IMR-90 (cell line): Measurements from ENCODE around the gene CLNK. TPM values are rescaled to one million over a fixed set of nuclear protein-coding genes. Genes with fewer than 3 reads are reported as not detected.

Experiments
- ATAC-seq: fragments of 200-7000 bp; cut with Tn5 transposase; 2 replicates; pipeline ENCODE4 v1.9.1; 2020; ENCODE audit warnings: low read depth, mild to moderate bottlenecking, moderate library complexity
- BruUV-seq: library from RNA; stranded (reverse); fragments of 400-500 nt; replicated peaks from 2 replicates; lab custom pipeline; 2021; lab: Mats Ljungman, UMichigan
- CTCF ChIA-PET: fragments of 300-600 bp; formaldehyde crosslinking; extraction: SDS; loops from one replicate; lab custom pipeline; 2021; ENCODE audit warnings: antibody characterized with exemption; lab: Yijun Ruan, JAX
- POLR2A ChIA-PET: fragments of 300-600 bp; sonication (Branson Sonifier 250); formaldehyde crosslinking; loops from one replicate; lab custom pipeline; 2022; ENCODE audit warnings: antibody characterized with exemption; ENCODE audit not compliant: unreplicated experiment; lab: Charles Lee
- DNase-seq: peaks from one replicate; pipeline ENCODE4 v3.0.0; 2013
- H2AFZ ChIP-seq: replicated peaks from 2 replicates; pipeline ENCODE3; 2013; ENCODE audit warnings: low read length, mild to moderate bottlenecking; ENCODE audit not compliant: poor library complexity
- H2AK5ac ChIP-seq: 2 replicates; pipeline ENCODE4 v1.6.1; 2013; ENCODE audit warnings: low read depth, low read length, inconsistent platforms
- H2AK9ac ChIP-seq: replicated peaks from 2 replicates; pipeline ENCODE3; 2013; ENCODE audit warnings: mild to moderate bottlenecking, low read depth, low read length, moderate library complexity; ENCODE audit not compliant: poor library complexity
- H2BK120ac ChIP-seq: 2 replicates; pipeline ENCODE4 v1.6.1; 2013; ENCODE audit warnings: low read depth, low read length, inconsistent platforms
- H2BK15ac ChIP-seq: 3 replicates; pipeline ENCODE4 v1.6.1; 2013; ENCODE audit warnings: low read depth, low read length, inconsistent platforms
- H2BK20ac ChIP-seq: 2 replicates; pipeline ENCODE4 v1.6.1; 2013; ENCODE audit warnings: low read depth, mild to moderate bottlenecking, inconsistent platforms, low read length, moderate library complexity
- H2BK5ac ChIP-seq: 2 replicates; pipeline ENCODE4 v1.6.1; 2013; ENCODE audit warnings: mild to moderate bottlenecking, low read depth, low read length, inconsistent platforms; ENCODE audit not compliant: poor library complexity, severe bottlenecking
- H3K14ac ChIP-seq: replicated peaks from 2 replicates; pipeline ENCODE4 v1.6.1; 2013; ENCODE audit warnings: low read depth, low read length, inconsistent platforms
- H3K18ac ChIP-seq: 2 replicates; pipeline ENCODE4 v1.6.1; 2013; ENCODE audit warnings: low read depth, low read length, control low read depth
- H3K23ac ChIP-seq: 2 replicates; pipeline ENCODE4 v1.6.1; 2013; ENCODE audit warnings: low read depth, low read length, inconsistent platforms
- H3K27ac ChIP-seq: 2 replicates; pipeline ENCODE4 v1.5.1; 2013; ENCODE audit warnings: mild to moderate bottlenecking, control low read depth, low read length; ENCODE audit not compliant: insufficient read depth
- H3K27me3 ChIP-seq: 2 replicates; pipeline ENCODE4 v1.6.1; 2013; ENCODE audit warnings: low read length; ENCODE audit not compliant: control insufficient read depth, insufficient read depth
- H3K36me3 ChIP-seq: 2 replicates; pipeline ENCODE4 v1.6.1; 2013; ENCODE audit warnings: low read length, mixed read lengths; ENCODE audit not compliant: control insufficient read depth, insufficient read depth
- H3K4ac ChIP-seq: 2 replicates; pipeline ENCODE4 v1.6.1; 2013; ENCODE audit warnings: low read depth, low read length, inconsistent platforms
- H3K4me1 ChIP-seq: 2 replicates; pipeline ENCODE4 v1.6.1; 2013; ENCODE audit warnings: low read length, mixed read lengths; ENCODE audit not compliant: control insufficient read depth, insufficient read depth
- H3K4me2 ChIP-seq: 2 replicates; pipeline ENCODE4 v1.6.1; 2013; ENCODE audit warnings: low read depth, mild to moderate bottlenecking, control low read depth, low read length, moderate library complexity
- H3K4me3 ChIP-seq: 2 replicates; pipeline ENCODE4 v1.5.1; 2013; ENCODE audit warnings: low read depth, mild to moderate bottlenecking, control low read depth, low read length, moderate library complexity; ENCODE audit not compliant: insufficient read depth
- H3K56ac ChIP-seq: 2 replicates; pipeline ENCODE4 v1.6.1; 2013; ENCODE audit warnings: low read length, inconsistent platforms; ENCODE audit not compliant: insufficient read depth; ENCODE audit errors: extremely low read depth
- H3K79me1 ChIP-seq, 2 experiments: 2 replicates each; pipeline ENCODE4 v1.6.1; 2013; ENCODE audit warnings: low read length in 2 of 2, inconsistent platforms in 1 of 2, low read depth in 1 of 2
- H3K9ac ChIP-seq: 2 replicates; pipeline ENCODE4 v1.6.1; 2013; ENCODE audit warnings: low read depth, low read length, control low read depth
- H3K9me1 ChIP-seq: 2 replicates; pipeline ENCODE4 v1.6.1; 2013; ENCODE audit warnings: low read length, inconsistent platforms; ENCODE audit not compliant: insufficient read depth
- H3K9me3 ChIP-seq: 2 replicates; pipeline ENCODE4 v1.6.1; 2013; ENCODE audit warnings: low read length; ENCODE audit not compliant: control insufficient read depth, insufficient read depth
- H4K20me1 ChIP-seq: 2 replicates; pipeline ENCODE4 v1.6.1; 2013; ENCODE audit warnings: low read length, inconsistent platforms; ENCODE audit not compliant: insufficient read depth
- H4K5ac ChIP-seq: 2 replicates; pipeline ENCODE4 v1.6.1; 2013; ENCODE audit warnings: mild to moderate bottlenecking, low read depth, low read length, control low read depth
- H4K8ac ChIP-seq, 2 experiments: 2 replicates each; pipeline ENCODE4 v1.6.1; 2013; ENCODE audit warnings: low read depth in 2 of 2, low read length in 2 of 2, control low read depth in 1 of 2, inconsistent platforms in 1 of 2
- H4K91ac ChIP-seq: 2 replicates; pipeline ENCODE4 v1.6.1; 2013; ENCODE audit warnings: low read depth, low read length, inconsistent platforms; ENCODE audit not compliant: insufficient read depth
- BHLHE40 ChIP-seq: fragments of 150-350 bp; IDR thresholded peaks from 2 replicates; pipeline ENCODE4 v1.6.1; 2016; ENCODE audit warnings: mild to moderate bottlenecking, low read depth, low read length
- WGBS, 2 experiments: methylation state at CpG; one replicate each; pipeline versions ENCODE4 v1.1.5 to v1.1.7; 2013; ENCODE audit warnings: missing lambda C conversion rate in 2 of 2; ENCODE audit not compliant: insufficient read length in 1 of 2; ENCODE audit errors: extremely low coverage in 2 of 2; 5-methylcytosine and 5-hydroxymethylcytosine counted together
- dilution Hi-C: fragments of 300-500 bp; cut with HindIII; formaldehyde crosslinking; loops from one replicate; pipeline ENCODE4 v1.14.3; 2018; ENCODE audit warnings: low sequenced_read_pairs; ENCODE audit not compliant: unreplicated experiment
- in situ Hi-C: fragments of 300-500 bp; cut with MboI; formaldehyde crosslinking; loops from 3 replicates; pipeline ENCODE4 v1.14.3; 2019; ENCODE audit warnings: low sequenced_read_pairs, inconsistent platforms, mixed read lengths
- intact Hi-C: fragments of 100-400 bp; cut with micrococcal nuclease; formaldehyde crosslinking; loops from 2 replicates; pipeline ENCODE4 v1.10.0; 2022
- polyA plus RNA-seq, 3 experiments: library from polyadenylated mRNA; depleted of rRNA; stranded (reverse); fragments of >200 nt; gene quantifications; 2 replicates each; pipeline ENCODE4 v1.2.3, GENCODE V29; 2012; ENCODE audit warnings: low replicate concordance in 1 of 3
- total RNA-seq: library from RNA; depleted of rRNA; stranded (reverse); fragments of >200 nt; gene quantifications from 2 replicates; pipeline ENCODE4 v1.2.3, GENCODE V29; 2012

The CLNK gene
- total and polyA plus RNA-seq, 2 of the 4 experiments (the other 2 are of a cell fraction) = not detected

DNA sequence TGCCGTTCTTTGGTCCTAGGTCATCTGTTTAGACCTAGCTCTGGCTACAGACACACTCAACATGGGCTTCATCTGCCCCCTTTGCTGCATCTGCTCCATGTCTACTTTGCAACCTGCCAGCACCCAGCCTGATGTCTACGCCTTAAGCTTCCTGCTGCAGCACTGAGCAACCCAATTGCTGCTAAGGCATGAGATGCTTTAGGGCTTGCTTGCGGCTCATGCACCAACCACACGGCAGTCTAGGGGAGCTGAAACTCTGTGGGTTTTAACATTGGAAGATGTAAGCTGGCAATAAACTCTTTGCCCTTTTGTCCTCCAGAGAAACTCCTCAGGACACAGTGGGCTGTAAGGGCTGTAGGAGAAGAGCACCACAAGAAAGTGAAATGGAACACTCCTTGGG is 11.7 kb upstream of the CLNK start:
- intact Hi-C loops (no loop called here), in situ Hi-C loops (no loop called here), dilution Hi-C loops (no loop called here)
- Histone ChIP-seq H3K36me3 (no peaks in the 10 kb centered on the region), H4K91ac (no peak overlapping the region), H4K8ac (no peak overlapping the region), H2BK120ac (no peak overlapping the region), H3K4me2 (no peak overlapping the region), H4K5ac (no peak overlapping the region), H3K14ac (no peak overlapping the region), H3K9me1 (no peaks in the 10 kb centered on the region), H3K79me1 (no peaks in the 10 kb centered on the region), H2AK5ac (no peak overlapping the region), H2AK9ac (no peak overlapping the region), H3K9me3 (no peaks in the 10 kb centered on the region), H3K4me3 (no peak overlapping the region), H2AFZ (no peak overlapping the region), H3K18ac (no peak overlapping the region), H2BK20ac (no peak overlapping the region), H3K27ac (no peak overlapping the region), H3K4me1 (0 out of 2 replicates have a peak, but pooled peaks cover 3% of the 10 kb centered on the region), H3K23ac (no peak overlapping the region), H2BK15ac (no peak overlapping the region), H2BK5ac (no peak overlapping the region), H4K20me1 (no peaks in the 10 kb centered on the region), H3K4ac (no peak overlapping the region), H3K9ac (no peak overlapping the region), H3K56ac (no peak overlapping the region), H3K27me3 (no peaks in the 10 kb centered on the region)
- no peak for TF ChIP-seq BHLHE40
- 100% methylated on average over 1 of the region's 4 CpGs; no CpG with 5 or more reads in 1 of the 2 experiments for WGBS, 2 experiments
- POLR2A ChIA-PET = no interaction called here
- no peak for DNase-seq
- no peak for ATAC-seq
- BruUV-seq = no TSS peak
- CTCF ChIA-PET = no interaction called here
